Measurements from ENCODE around the gene SLC35D3.

DNA sequence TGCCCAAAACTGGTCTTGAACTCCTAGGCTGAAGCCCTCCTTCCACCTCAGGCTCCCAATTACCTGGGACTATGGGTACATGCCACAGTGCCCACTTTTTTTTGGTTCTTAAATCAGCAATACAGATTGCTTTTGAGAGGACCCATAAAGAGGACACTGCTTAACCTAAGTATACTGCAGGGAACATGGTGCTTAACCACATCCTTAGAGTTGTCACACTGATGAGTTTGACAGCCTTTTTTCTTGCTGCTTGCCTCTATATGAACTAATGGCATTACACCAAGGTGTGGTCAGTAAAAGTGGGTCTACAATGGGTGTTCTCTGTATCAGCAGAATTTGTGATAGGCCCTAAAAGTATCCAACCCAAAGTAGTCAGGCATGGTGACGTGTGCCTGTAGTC is 7.2 kb upstream of the SLC35D3 start:
- TF ChIP-seq, protein P1, sequence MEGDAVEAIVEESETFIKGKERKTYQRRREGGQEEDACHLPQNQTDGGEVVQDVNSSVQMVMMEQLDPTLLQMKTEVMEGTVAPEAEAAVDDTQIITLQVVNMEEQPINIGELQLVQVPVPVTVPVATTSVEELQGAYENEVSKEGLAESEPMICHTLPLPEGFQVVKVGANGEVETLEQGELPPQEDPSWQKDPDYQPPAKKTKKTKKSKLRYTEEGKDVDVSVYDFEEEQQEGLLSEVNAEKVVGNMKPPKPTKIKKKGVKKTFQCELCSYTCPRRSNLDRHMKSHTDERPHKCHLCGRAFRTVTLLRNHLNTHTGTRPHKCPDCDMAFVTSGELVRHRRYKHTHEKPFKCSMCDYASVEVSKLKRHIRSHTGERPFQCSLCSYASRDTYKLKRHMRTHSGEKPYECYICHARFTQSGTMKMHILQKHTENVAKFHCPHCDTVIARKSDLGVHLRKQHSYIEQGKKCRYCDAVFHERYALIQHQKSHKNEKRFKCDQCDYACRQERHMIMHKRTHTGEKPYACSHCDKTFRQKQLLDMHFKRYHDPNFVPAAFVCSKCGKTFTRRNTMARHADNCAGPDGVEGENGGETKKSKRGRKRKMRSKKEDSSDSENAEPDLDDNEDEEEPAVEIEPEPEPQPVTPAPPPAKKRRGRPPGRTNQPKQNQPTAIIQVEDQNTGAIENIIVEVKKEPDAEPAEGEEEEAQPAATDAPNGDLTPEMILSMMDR (IDR thresholded peaks at IDR 0.05; ENCODE audit: insufficient read depth, low read length, poor library complexity, severe bottlenecking) = no peak
- no peak for TF ChIP-seq EZH2phosphoT487 (conservative IDR thresholded peaks at IDR 0.05; ENCODE audit: low read length)

Data from SU-DHL-6 (cell line).